Neuronal stem cell (in vitro differentiated cells): Measurements from ENCODE around the gene SLC6A19.
A peak's percentile ranks its signal among the peaks of the same experiment; 100 is the strongest.

Experiments used
- DNase-seq: peaks from one replicate; pipeline ENCODE4 v3.0.0-alpha.2; 2013; ENCODE audit warnings: low spot score
- H2AFZ ChIP-seq: one replicate; pipeline ENCODE4 v1.6.1; 2013; ENCODE audit warnings: mild to moderate bottlenecking, low read length, inconsistent platforms
- H2AK5ac ChIP-seq: 2 replicates; pipeline ENCODE4 v1.6.1; 2013; ENCODE audit warnings: low read depth, mild to moderate bottlenecking, inconsistent platforms, low read length, moderate library complexity, mixed read lengths
- H2BK120ac ChIP-seq: 2 replicates; pipeline ENCODE4 v1.6.1; 2013; ENCODE audit warnings: low read depth, mild to moderate bottlenecking, inconsistent platforms, low read length, moderate library complexity, mixed read lengths
- H2BK12ac ChIP-seq: one replicate; pipeline ENCODE4 v1.6.1; 2013; ENCODE audit warnings: low read length, inconsistent platforms
- H2BK15ac ChIP-seq: 2 replicates; pipeline ENCODE4 v1.6.1; 2013; ENCODE audit warnings: mild to moderate bottlenecking, low read length, inconsistent platforms, mixed read lengths
- H2BK5ac ChIP-seq: one replicate; pipeline ENCODE4 v1.6.1; 2013; ENCODE audit warnings: inconsistent platforms, mild to moderate bottlenecking, low read length, moderate library complexity
- H3K14ac ChIP-seq: one replicate; pipeline ENCODE4 v1.6.1; 2013; ENCODE audit warnings: low read length, inconsistent platforms
- H3K18ac ChIP-seq: 2 replicates; pipeline ENCODE4 v1.6.1; 2013; ENCODE audit warnings: low read length, inconsistent platforms
- H3K23ac ChIP-seq: 2 replicates; pipeline ENCODE4 v1.6.1; 2013; ENCODE audit warnings: low read depth, mild to moderate bottlenecking, mixed read lengths, low read length, inconsistent platforms; ENCODE audit not compliant: poor library complexity
- H3K27ac ChIP-seq: replicated peaks from 3 replicates; pipeline ENCODE4 v1.5.1; 2013; ENCODE audit warnings: low read length, inconsistent platforms
- H3K27me3 ChIP-seq, 3 experiments: 2 replicates each; pipeline ENCODE4 v1.6.1; 2013; ENCODE audit warnings: low read length in 3 of 3, mild to moderate bottlenecking in 2 of 3, inconsistent platforms in 1 of 3, low read depth in 1 of 3, mixed read lengths in 1 of 3, moderate library complexity in 1 of 3; ENCODE audit not compliant: control insufficient read depth in 3 of 3, insufficient read depth in 3 of 3
- H3K36me3 ChIP-seq, 2 donors: replicated peaks in 1 of 2; 2 replicates each; pipeline ENCODE4 v1.6.1; 2013; ENCODE audit warnings: low read length in 2 of 2; ENCODE audit not compliant: control insufficient read depth in 2 of 2, insufficient read depth in 2 of 2
- H3K4ac ChIP-seq: 2 replicates; pipeline ENCODE4 v1.6.1; 2013; ENCODE audit warnings: inconsistent platforms, mild to moderate bottlenecking, low read length, moderate library complexity
- H3K4me1 ChIP-seq, 2 donors: 1 replicate in 1 of 2; 2 replicates in 1 of 2; pipeline ENCODE4 v1.6.1; 2013; ENCODE audit warnings: low read length in 2 of 2, low read depth in 1 of 2; ENCODE audit not compliant: control insufficient read depth in 2 of 2, insufficient read depth in 1 of 2
- H3K4me2 ChIP-seq: one replicate; pipeline ENCODE4 v1.6.1; 2013; ENCODE audit warnings: mild to moderate bottlenecking, low read length, inconsistent platforms; ENCODE audit not compliant: insufficient read depth, poor library complexity, severe bottlenecking
- H3K4me3 ChIP-seq, 2 donors: 2 replicates each; pipeline ENCODE4 v1.5.1; 2013; ENCODE audit warnings: low read length in 2 of 2, mild to moderate bottlenecking in 2 of 2, inconsistent platforms in 1 of 2, moderate library complexity in 1 of 2
- H3K79me1 ChIP-seq: one replicate; pipeline ENCODE4 v1.6.1; 2013; ENCODE audit warnings: low read depth, mild to moderate bottlenecking, inconsistent platforms, low read length, moderate library complexity
- H3K9ac ChIP-seq: one replicate; pipeline ENCODE4 v1.6.1; 2013; ENCODE audit warnings: mild to moderate bottlenecking, low read depth, low read length, inconsistent platforms; ENCODE audit not compliant: poor library complexity
- H3K9me3 ChIP-seq, 2 donors: replicated peaks in 1 of 2; 2 replicates each; pipeline versions ENCODE3 to v1.6.1; 2013; ENCODE audit warnings: low read length in 2 of 2, mild to moderate bottlenecking in 2 of 2, inconsistent platforms in 1 of 2, low read depth in 1 of 2, mixed read lengths in 1 of 2, moderate library complexity in 1 of 2; ENCODE audit not compliant: control insufficient read depth in 2 of 2, insufficient read depth in 1 of 2
- H4K8ac ChIP-seq: one replicate; pipeline ENCODE4 v1.6.1; 2013; ENCODE audit warnings: low read depth, mild to moderate bottlenecking, inconsistent platforms, low read length, moderate library complexity
- H4K91ac ChIP-seq: one replicate; pipeline ENCODE4 v1.6.1; 2013; ENCODE audit warnings: low read length, low read depth, mild to moderate bottlenecking, inconsistent platforms; ENCODE audit not compliant: poor library complexity
- WGBS, 2 donors: extraction: QIAGEN DNeasy Blood & Tissue Kit; methylation state at CpG; one replicate each; pipeline ENCODE4 v1.1.7; 2013; ENCODE audit warnings: missing lambda C conversion rate in 2 of 2, mixed read lengths in 1 of 2; ENCODE audit not compliant: insufficient read length in 2 of 2, insufficient replicate concordance in 1 of 2; ENCODE audit errors: extremely low coverage in 2 of 2; 5-methylcytosine and 5-hydroxymethylcytosine counted together

The SLC6A19 gene

DNA sequence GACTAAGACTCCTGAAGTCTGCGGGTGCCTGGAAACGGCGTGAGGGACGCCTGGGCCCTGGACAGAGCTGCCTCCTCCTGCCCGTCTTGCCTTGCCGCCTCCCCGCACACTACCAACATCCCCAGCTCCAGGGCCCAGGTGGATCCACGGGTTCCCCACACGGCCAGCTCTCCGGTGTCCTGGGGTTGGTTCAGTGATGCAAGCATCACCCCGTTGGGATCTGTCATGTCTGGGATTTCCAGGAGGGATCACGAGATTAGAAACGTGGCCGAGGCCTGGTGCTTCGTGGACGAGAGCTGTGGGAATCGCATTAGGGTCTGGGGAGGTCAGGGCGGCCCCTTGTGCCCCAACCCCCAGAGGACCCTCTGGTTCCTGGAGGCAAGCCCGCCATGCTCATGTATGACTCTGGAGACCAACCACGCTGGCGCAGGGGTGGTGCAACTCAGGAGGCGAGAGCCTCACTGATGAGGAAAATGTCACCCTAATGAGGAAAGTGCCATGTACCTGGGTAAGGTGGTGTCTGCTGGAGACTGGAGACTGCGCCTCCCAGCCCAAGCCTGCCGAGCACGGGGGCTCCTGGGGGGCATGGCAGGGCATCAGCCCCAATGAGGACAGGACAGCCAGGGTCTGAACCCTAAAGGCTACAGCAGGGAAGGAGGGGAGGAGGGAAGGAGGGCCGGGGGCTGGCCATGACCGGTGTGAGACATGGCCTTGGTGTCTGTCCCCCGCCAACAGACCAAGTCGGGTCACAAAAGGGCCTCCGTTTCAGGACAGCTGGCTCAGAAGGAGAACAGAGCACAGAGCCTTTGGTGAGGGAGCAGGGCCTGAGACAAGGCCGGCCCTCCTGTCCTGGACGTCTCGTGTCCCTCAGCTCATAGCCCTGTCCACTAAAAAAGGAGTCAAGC, 31.9 kb upstream of the SLC6A19 start:
- H3K4me1 ChIP-seq: peaks cover 3 to 6% of the 10 kb centered on the region in 2 donors
- H3K79me1 ChIP-seq: no peaks in the 10 kb centered on the region
- H3K36me3 ChIP-seq: no peaks in the 10 kb centered on the region
- no peak overlapping the region for H3K14ac ChIP-seq
- peak overlapping the region; percentile 8 for H2AK5ac ChIP-seq
- H3K4me3 ChIP-seq: peak overlapping the region in 1 of 2 donors; percentile 15
- no peak overlapping the region for H3K9ac ChIP-seq
- no peak for DNase-seq
- peak overlapping the region; percentile 48 for H3K18ac ChIP-seq
- no peak overlapping the region for H2BK15ac ChIP-seq
- no peak overlapping the region for H3K4me2 ChIP-seq
- H2BK120ac ChIP-seq: no peak overlapping the region
- peak overlapping the region; percentile 39 for H3K23ac ChIP-seq
- WGBS, 2 donors: no CpG with 5 or more reads among the region's 33 CpGs
- H3K9me3 ChIP-seq: no peaks in the 10 kb centered on the region
- H3K27me3 ChIP-seq: peaks cover 0 to 5% (median 0%) of the 10 kb centered on the region in 3 experiments
- H3K4ac ChIP-seq: no peak overlapping the region
- H4K8ac ChIP-seq: peak overlapping the region; percentile 57
- H2BK12ac ChIP-seq: no peak overlapping the region
- no peak overlapping the region for H3K27ac ChIP-seq
- peak overlapping the region; percentile 35 for H2BK5ac ChIP-seq
- H2AFZ ChIP-seq: no peak overlapping the region
- no peak overlapping the region for H4K91ac ChIP-seq

DNA sequence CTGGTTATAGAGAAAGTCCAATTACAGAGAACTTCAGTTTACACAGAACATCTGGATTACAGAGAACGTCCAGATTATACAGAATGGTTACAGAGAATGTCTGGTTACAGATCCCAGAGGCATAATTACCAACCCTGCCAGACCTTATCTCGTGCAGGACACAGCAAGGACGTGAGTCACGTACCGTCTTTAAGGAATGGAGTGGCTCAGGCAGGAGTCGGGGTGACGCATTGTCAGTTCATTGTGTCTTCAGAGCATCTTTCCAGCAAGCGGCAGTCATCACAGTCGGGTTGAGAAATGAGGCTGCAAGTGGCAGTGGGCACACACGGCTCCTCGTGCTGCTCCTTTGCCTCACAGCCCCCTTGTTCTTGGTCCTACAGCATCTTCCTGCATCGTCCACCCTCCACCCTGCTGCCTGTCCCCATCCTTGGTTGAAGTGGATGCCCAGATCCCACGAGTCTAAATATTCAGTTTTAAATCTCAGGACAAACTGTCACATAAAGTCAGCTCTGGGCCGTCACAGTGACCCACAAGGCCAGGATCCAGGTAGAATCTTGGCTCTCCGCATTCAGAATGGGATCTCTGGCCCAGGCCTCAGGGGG, 30.0 kb upstream of the SLC6A19 start:
- Histone ChIP-seq H3K18ac (no peak overlapping the region), H3K4me2 (no peak overlapping the region), H3K14ac (no peak overlapping the region), H3K27me3 (no peaks in the 10 kb centered on the region), H3K27ac (no peak overlapping the region), H3K4me3 (no peak overlapping the region), H4K91ac (no peak overlapping the region), H3K4me1 (peaks cover 3% of the 10 kb centered on the region in 2 donors), H2BK15ac (no peak overlapping the region), H4K8ac (no peak overlapping the region), H3K79me1 (no peaks in the 10 kb centered on the region), H2BK5ac (no peak overlapping the region), H2AK5ac (no peak overlapping the region), H3K4ac (no peak overlapping the region), H2BK120ac (no peak overlapping the region), H3K23ac (no peak overlapping the region), H3K9me3 (no peaks in the 10 kb centered on the region), H2AFZ (no peak overlapping the region), H2BK12ac (no peak overlapping the region), H3K9ac (no peak overlapping the region), H3K36me3 (no peaks in the 10 kb centered on the region)
- no peak for DNase-seq
- no CpG with 5 or more reads among the region's 15 CpGs for WGBS, 2 donors

- H2BK5ac ChIP-seq: peak overlapping the region; percentile 77
- H3K79me1 ChIP-seq: no peaks in the 10 kb centered on the region
- no peak overlapping the region for H3K27ac ChIP-seq
- peak overlapping the region; percentile 87 for H2AK5ac ChIP-seq
- no peaks in the 10 kb centered on the region for H3K9me3 ChIP-seq
- no peak overlapping the region for H3K14ac ChIP-seq
- no peak overlapping the region for H3K9ac ChIP-seq
- H3K27me3 ChIP-seq: no peaks in the 10 kb centered on the region
- no peak overlapping the region for H3K4ac ChIP-seq
- H4K8ac ChIP-seq: no peak overlapping the region
- H3K4me2 ChIP-seq: no peak overlapping the region
- H3K4me1 ChIP-seq: peaks cover 3% of the 10 kb centered on the region in 2 donors
- H3K36me3 ChIP-seq: no peaks in the 10 kb centered on the region
- WGBS, 2 donors: no CpG with 5 or more reads among the region's 20 CpGs
- no peak overlapping the region for H3K18ac ChIP-seq
- H3K4me3 ChIP-seq: peak overlapping the region in 1 of 2 donors; percentile 15
- no peak overlapping the region for H2AFZ ChIP-seq
- H3K23ac ChIP-seq: peak overlapping the region; percentile 46
- H2BK12ac ChIP-seq: no peak overlapping the region
- H4K91ac ChIP-seq: no peak overlapping the region
- no peak overlapping the region for H2BK15ac ChIP-seq
- DNase-seq: no peak
- no peak overlapping the region for H2BK120ac ChIP-seq
Measured at GRCh38 chr5:1172007-1172581, 29.3 kb upstream of the SLC6A19 start.
